GM21390 (cell line): ENCODE data around the gene TBX2.
"Not testable (repeated sequence)": the region's sequence is repeated elsewhere in the genome, so short reads cannot be mapped to it uniquely, and the experiment has no call there.

ENCODE experiments used
- ATAC-seq: cut with Tn5 transposase; IDR thresholded peaks from one replicate; pipeline ENCODE4 v1.9.1; 2021; ENCODE audit not compliant: unreplicated experiment

Gene TBX2

DNA sequence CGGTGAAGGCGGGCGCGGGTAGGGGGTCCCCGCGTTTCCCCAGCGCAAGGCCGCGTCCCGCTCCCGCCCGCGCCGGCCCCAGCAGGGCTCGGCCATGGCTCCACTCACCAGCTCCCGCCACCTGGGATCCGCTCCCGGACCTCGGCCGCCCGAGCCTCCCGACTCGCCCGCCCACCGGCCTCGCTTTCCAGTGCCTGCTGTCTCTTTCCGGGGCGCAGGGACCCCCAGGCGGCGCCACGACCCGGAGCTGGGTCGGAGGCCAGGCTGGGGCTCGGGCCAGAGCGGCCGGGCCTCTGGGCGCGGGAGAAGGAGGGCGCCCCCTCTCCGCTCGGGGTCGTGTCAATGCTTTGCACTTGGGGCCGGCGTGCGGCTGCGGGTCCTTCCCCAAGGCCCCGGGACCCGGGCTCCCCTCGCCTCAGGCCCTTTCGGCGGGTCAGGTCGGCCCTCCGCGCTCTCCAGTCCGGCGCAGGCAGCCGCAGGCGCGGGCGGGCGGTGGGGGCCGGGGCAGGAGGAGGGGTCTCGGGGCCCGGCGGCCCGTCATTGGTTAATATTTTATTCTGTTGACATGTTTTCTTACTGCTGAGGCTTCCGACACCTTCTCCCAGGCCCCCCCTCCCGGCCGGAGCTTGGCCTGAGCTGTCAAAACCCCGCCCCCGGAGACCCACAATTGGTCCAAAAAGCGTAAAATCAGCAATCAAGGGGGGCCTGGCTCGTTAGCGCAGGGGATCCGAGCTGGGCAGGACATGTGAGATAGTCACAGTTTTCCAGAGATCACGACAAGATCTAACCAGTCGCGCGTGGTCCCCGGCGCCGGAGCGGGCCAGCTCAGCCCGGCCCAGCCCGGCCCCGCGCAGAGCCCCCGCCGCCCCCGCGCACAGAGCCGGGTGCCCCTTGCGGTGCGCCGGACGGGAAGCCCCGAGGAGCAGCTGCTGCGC lies at the start of gene TBX2:
Gene TBX2, plus strand, starts transcription at position 713 of the 935 bp plus-strand sequence. CDS start 334 bp downstream, outside the sequence.
- ATAC-seq = no peak

- ATAC-seq = no peak
Observed at GRCh38 chr17:61351745-61352407, 47.8 kb upstream of the TBX2 start.

DNA sequence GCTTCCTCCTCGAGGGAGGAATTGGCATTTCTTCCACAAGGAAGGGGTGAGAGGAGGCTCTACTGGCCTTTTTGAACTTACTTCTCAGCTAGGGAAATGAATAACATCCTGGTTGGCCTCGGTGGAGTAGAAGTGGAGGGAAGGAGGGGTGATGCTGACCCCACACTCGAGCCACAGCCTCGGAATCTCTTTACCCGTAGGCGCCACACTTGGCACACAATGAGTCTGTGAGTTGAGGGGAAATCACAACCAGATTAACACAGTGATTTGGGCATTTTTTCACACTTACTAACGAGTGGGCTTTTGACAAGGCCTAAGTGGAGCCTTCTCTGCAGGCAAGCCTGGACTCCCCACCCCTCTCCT lies 47.3 kb upstream of the TBX2 start:
- ATAC-seq = no peak

- ATAC-seq = no peak
Observed at GRCh38 chr17:61352781-61353491, 46.7 kb upstream of the TBX2 start.

DNA sequence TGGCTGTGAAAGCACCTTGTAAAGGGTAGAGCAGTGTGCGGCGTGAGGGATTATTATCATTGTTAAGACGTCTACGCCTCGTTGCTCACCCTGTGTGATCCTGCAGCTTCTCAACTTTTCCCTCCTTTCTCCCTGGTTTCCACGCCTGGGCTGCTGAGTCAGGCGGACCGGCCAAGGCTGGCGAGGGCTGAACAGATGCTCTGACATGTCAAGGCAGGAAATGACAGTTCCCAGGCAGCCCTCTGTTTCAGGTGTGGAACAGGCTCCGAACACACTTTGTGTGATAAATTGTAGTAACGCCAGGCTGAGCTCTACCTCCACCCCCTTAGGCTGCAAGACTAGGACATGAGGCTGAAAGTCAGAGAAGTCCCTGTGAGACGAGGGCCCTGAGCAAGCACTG lies 46.0 kb upstream of the TBX2 start:
- ATAC-seq = no peak

DNA sequence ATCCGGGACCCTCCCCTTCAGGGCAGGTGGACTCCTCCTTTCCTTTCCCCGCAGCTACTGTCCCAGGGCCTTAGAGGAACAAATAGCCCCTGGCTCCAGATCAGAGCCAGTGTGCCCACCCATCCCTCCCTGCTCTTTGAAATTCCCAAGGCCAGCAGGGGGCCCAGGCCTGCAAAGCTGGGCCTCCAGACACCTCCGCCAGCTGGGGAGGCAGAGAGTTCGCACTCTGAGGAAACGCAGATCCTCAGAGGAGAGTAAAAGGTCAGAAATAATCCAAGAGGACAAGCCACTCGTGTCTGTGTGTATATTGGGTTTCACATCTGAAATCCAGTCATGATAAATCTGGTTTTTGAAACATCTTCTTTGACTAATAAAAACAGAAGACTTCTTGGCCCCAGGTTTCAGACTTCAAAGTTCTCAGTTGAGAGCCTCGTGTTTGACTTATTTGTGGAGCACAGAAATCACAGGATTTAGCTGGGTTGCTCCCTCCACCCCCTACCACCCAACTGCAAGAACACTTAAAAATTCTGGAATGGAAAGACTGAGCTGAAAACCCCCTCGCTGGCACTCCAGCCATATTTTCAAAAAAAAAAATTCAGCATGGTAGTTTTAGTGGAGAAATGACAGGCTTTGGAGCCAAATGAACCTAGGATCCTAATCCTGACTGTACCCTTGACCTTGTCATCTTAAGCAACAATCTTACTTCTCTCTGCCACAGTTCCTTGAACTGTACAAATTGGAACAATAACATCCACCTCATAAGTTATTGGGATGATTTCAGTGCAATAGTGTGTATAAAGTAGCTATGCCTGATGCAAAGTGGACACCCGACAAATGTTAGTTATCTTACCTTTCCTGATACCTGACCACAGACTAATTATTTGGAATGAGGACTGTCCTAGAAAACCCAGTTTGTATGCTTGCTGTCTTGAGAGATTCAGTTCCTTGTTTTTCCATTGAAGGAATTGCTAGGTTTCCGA lies 44.5 kb upstream of the TBX2 start:
- ATAC-seq = no peak

GRCh38 chr17:61357061-61357460 lies 42.6 kb upstream of the TBX2 start:
- not testable (repeated sequence) for ATAC-seq

DNA sequence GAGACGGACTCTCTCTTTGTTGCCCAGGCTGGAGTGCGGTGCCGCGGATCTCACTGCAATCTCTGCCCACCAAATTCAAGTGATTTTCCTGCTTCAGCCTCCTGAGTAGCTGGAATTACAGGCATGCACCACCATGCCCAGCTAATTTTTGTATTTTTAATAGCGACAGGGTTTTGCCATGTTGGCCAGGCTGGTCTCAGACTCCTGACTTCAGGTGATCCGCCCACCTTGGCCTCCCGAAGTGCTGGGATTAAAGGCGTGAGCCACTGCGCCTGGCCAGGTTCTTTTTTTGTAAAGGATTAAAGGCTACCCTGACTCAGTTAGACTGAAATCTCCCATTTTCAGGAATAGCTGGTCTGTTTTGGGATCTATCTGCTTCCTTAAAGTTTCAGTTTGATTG lies 40.1 kb upstream of the TBX2 start:
- ATAC-seq = not testable (repeated sequence)

- no peak for ATAC-seq
Observed at GRCh38 chr17:61360318-61360943, 39.2 kb upstream of the TBX2 start.

GRCh38 chr17:61361084-61361483 lies 38.6 kb upstream of the TBX2 start:
- no peak for ATAC-seq

DNA sequence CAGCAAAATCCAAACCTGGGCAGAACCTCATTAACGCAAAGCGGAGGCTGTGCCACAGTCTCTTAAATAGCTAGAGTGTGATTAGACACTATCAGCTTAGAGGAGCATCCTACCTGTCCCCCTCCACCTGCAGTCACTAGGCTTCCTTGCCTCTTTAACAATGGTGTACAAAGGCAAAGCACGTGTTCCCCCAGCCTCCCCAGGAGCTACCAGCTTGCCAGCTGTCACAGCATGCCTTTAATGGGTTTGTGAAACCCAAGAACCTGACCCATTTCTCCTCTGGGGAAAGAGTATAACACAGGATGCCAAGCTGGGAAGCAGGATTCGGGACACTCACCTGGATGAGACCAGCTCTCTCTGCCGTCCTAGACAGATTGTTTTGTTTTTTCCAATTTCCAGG lies 37.2 kb upstream of the TBX2 start:
- ATAC-seq = no peak

- no peak for ATAC-seq
Observed at GRCh38 chr17:61362852-61363600, 36.6 kb upstream of the TBX2 start.

DNA sequence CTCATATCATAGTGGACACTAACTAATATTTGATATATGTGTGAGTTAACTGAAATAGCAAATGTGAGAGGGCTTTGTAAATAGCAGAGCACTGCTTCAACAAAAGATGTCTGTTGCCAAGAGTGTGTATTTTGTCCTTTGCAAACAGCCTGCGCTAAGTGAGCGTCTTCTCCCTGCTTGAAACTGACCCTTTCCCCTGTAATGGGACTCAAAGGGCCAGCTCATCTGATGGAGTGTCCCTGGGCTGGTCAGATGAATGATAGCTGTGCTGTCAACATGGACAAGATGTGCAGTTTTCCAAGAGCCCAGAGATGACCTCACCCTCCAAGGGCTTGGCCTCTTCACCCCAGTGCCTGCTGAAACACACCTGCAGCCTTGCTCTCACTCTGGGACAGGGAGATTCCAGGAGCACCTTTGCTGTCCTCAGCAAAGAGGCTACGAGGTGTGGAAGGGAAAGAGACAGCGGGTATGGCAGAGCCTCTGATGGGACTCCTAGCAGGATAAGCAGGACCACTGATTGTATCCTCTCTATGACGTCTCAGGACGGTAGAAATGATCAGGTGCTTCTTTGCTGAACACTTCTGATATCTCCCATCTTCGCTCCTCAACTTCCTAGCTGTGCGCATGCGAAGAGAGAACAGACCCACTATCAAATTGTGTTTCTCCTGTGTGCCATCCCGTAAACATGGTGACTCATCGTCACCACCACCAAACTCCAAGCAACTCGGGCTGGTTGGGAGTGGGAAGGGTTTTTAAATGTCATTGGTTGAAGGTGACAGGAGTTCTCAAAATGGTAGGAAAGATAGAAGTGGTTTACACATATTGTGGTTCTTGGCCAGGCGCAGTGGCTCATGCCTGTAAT lies 35.8 kb upstream of the TBX2 start:
- ATAC-seq = no peak

DNA sequence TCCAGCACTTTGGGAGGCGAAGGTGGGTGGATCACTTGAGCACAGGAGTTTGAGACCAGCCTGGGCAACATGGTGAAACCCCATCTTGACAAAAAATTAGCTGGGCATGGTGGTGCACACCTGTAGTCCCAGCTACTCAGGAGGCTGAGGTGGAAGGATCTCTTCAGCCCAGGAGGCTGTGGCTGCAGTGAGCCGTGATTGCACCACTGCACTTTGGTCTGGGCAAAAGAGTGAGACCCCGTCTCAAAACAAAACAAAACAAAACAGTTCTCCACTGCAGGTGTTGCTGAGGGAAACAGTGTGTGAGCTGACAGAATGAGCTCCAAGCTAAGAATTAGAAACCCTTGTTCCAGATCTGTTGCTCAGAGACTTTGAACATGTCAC lies 35.2 kb upstream of the TBX2 start:
- no peak for ATAC-seq

DNA sequence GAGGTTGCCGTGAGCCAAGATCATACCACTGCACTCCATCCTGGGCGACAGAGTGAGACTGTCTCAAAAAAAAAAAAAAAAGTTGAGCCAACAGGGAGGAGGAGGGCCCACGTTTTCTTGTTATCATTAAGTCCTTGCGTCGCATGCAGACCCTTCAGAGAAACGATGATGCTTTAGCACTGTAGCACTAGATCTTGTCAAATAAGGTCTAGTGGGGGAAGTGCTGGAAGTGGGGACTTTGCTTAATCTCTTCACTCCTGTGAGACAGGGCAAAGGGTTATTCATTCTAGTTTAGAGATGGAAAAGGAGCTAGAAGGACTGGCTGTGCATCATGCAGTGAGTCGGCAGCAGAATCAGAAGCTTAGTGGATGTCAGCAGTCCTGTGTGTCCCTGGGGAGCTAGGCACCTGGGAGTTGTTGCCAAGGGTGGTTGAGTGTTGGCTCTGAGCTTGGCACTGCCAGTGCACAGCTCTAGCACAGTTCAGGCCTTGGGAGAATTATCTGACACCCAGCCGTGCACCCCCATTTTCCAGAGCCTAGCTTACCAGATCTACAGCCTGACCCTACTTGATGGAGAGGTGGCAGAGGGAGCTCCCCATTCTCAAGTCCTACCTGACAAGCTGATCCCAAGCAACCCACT lies 33.4 kb upstream of the TBX2 start:
- no peak for ATAC-seq

GRCh38 chr17:61366715-61367413 lies 32.8 kb upstream of the TBX2 start:
- ATAC-seq = no peak

- ATAC-seq = no peak
Observed at GRCh38 chr17:61368049-61368831, 31.4 kb upstream of the TBX2 start.
